HG02678 (cell line): ENCODE results near the gene RAPGEF5.

Experiments used
- ATAC-seq: cut with Tn5 transposase; IDR thresholded peaks from one replicate; pipeline ENCODE4 v1.9.1; 2021; ENCODE audit warnings: mild to moderate bottlenecking, moderate library complexity; ENCODE audit not compliant: unreplicated experiment

RAPGEF5 gene

GRCh38 chr7:22230238-22230637 lies 126.7 kb downstream of the RAPGEF5 start:
- ATAC-seq = no peak

- ATAC-seq = no peak
These were observed 127.8 kb downstream of the RAPGEF5 start for GRCh38 chr7:22229148-22229547.

GRCh38 chr7:22223807-22224206 lies 133.1 kb downstream of the RAPGEF5 start:
- ATAC-seq = no peak

- no peak for ATAC-seq
These were observed 136.0 kb downstream of the RAPGEF5 start for GRCh38 chr7:22220941-22221340.

GRCh38 chr7:22219739-22220493 lies 137.0 kb downstream of the RAPGEF5 start:
- no peak for ATAC-seq

GRCh38 chr7:22219036-22219435 lies 137.9 kb downstream of the RAPGEF5 start:
- no peak for ATAC-seq

- ATAC-seq = no peak
These were observed 140.0 kb downstream of the RAPGEF5 start for GRCh38 chr7:22216832-22217475.

GRCh38 chr7:22216309-22216708 lies 140.6 kb downstream of the RAPGEF5 start:
- no peak for ATAC-seq

- no peak for ATAC-seq
These were observed 143.0 kb downstream of the RAPGEF5 start for GRCh38 chr7:22214000-22214399.

- no peak for ATAC-seq
These were observed 143.9 kb downstream of the RAPGEF5 start for GRCh38 chr7:22213081-22213480.

GRCh38 chr7:22210967-22211366 lies 146.0 kb downstream of the RAPGEF5 start:
- ATAC-seq = no peak

GRCh38 chr7:22210355-22210754 lies 146.6 kb downstream of the RAPGEF5 start:
- ATAC-seq = no peak

- no peak for ATAC-seq
These were observed 148.2 kb downstream of the RAPGEF5 start for GRCh38 chr7:22208799-22209198.

GRCh38 chr7:22207724-22208225 lies 149.2 kb downstream of the RAPGEF5 start:
- no peak for ATAC-seq

- ATAC-seq = no peak
These were observed 151.3 kb downstream of the RAPGEF5 start for GRCh38 chr7:22205631-22206030.

- ATAC-seq = no peak
These were observed 152.6 kb downstream of the RAPGEF5 start for GRCh38 chr7:22204312-22204711.

GRCh38 chr7:22202141-22202540 lies 154.8 kb downstream of the RAPGEF5 start:
- ATAC-seq = no peak

- no peak for ATAC-seq
These were observed 155.6 kb downstream of the RAPGEF5 start for GRCh38 chr7:22201186-22201880.

GRCh38 chr7:22200777-22201176 lies 156.2 kb downstream of the RAPGEF5 start:
- no peak for ATAC-seq

GRCh38 chr7:22200238-22200637 lies 156.7 kb downstream of the RAPGEF5 start:
- ATAC-seq = no peak

- no peak for ATAC-seq
These were observed 159.6 kb downstream of the RAPGEF5 start for GRCh38 chr7:22197376-22197775.

- ATAC-seq = no peak
These were observed 160.5 kb downstream of the RAPGEF5 start for GRCh38 chr7:22196429-22196828.
